GM18909 (cell line): ENCODE results near the gene SHANK3.
"Not testable (repeated sequence)": the region's sequence is repeated elsewhere in the genome, so short reads cannot be mapped to it uniquely, and the experiment has no call there.

Source experiments
- ATAC-seq: cut with Tn5 transposase; IDR thresholded peaks from one replicate; pipeline ENCODE4 v1.9.1; 2021; ENCODE audit warnings: mild to moderate bottlenecking; ENCODE audit not compliant: unreplicated experiment, poor library complexity

Gene SHANK3

DNA sequence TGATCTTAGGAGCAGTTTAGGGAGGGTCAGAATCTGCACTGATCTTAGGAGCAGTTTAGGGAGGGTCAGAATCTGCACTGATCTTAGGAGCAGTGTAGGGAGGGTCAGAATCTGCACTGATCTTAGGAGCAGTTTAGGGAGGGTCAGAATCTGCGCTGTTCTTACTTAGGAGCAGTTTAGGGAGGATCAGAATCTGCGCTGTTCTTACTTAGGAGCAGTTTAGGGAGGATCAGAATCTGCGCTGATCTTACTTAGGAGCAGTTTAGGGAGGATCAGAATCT is 28.9 kb upstream of the SHANK3 start:
- ATAC-seq = not testable (repeated sequence)

DNA sequence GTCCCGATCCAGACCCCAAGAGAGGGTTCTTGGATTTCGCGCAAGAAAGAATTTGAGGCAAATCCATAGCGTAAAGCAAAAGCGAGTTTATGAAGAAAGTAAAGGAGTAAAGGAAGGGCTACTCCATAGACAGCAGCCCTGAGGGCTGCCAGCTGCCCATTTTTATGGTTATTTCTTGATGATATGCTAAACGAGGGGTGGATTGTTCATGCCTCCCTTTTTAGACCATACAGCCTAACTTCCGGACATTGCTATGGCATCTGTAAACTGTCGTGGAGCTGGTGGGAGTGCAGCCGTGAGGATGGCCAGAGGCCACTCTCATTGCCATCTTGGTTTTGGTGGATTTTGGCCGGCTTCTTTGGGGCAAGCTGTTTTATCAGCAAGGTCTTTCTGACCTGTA is 19.4 kb upstream of the SHANK3 start:
- no peak for ATAC-seq

DNA sequence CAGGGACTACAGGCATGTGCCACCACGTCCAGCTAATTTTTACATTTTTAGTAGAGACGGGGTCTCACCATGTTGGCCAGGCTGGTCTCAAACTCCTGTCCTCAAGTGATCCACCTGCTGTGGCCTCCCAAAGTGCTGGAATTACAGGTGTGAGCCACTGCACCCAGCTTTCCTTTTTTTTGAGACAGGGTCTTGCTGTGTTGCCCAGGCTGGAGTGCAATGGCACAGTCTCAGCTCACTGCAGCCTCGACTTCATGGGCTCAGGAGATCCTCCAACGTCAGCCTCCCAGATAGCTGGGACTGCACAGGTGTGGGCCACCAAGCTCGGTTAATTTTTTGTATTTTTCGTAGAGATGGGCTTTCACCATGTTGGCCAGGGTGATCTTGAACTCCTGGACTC is 18.0 kb upstream of the SHANK3 start:
- not testable (repeated sequence) for ATAC-seq

DNA sequence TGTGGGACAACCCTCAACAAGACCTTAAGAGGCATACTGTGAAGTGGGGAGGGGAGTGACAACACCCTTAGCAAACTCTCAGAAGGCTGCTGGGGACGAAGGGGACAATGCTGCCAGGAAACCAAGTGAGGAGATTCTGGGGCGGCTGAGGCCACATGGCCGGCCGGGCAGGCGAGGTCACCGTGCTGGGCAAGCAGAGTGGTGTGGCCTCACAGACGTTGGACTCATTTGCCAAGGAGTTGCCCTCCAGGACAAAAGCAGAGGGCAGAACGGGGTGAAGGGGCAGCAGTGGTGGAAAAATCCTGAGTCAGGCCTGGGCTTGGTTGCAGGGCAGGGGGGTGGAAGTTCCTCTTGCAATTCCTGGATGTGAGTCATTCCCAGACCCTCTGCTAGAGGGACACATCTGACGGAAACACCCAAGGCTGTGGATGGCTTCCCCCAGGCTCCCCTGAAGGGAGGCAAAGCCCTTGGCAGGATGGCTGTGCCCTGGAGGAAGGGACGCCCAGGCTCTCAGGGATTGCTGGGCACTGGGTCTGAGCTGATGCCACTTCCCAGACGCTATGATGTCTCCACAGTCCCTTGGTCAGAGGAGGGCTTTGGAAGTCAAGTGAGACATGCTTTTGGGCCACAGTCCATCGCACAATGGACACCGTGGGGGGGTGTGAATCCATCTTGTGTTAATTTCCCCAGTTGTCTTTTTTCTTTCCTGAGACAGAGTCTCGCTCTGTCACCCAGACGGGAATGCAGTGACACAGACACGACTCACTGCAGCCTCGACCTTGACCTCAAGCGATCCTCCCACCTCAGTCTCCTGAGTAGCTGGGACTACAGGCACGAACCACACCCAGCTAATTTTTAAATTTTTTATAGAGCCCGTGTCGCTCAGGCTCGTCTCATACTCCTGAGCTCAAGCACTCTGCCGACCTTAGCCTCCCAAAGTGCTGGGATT is 16.2 kb upstream of the SHANK3 start:
- no peak for ATAC-seq

DNA sequence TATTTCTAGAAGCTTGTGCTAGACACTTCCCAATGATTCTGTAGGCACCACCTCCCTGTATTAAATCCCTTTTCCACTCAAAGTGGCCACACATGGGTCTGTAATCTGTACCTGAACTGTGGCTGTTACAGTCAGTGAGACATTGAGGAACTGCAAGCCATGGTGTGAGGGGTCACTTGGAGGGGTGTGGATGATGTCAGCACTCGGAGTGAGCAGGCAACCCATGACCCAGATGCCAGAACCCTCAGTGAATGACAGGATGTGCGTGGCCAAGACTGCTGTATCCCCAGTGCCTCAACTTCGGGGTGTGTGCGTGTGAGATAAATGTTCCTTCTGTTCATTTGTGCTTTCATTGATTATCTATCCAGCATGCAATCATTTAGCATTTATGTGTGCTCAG is 14.7 kb upstream of the SHANK3 start:
- ATAC-seq = no peak

DNA sequence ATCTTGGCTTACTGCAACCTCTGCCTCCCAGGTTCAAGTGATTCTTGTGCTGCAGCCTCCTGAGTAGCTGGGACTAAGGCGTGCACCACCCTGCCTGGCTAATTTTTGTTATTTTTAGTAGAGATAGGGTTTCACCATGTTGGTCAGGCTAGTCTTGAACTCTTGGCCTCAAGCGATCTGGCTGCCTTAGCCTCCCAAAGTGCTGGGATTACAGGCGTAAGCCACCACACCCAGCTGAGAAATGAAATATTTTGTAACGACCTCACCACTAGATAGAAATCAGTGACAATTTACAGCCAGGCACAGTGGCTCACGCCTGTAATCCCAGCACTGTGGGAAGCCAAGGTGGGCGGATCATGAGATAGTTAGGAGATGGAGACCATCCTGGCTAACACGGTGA is 12.9 kb upstream of the SHANK3 start:
- ATAC-seq = not testable (repeated sequence)

DNA sequence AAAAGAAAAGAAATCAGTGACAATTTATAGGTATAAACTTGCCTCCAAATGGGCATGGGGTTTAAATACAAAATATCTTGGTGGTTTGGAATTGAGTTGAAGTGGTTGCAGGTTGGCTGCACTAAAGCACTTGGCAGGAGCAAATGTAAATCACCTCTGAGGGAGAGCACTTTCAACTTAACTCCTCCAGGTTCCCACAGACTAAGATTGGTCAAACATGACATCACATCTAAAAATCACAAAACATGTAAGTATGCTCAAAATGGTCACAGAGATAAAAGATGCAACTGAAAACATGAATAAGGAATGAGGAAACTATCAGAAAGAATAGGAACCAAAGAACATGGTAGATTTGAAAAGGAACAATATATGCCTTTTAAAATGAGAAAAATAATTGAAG is 12.3 kb upstream of the SHANK3 start:
- ATAC-seq = no peak

DNA sequence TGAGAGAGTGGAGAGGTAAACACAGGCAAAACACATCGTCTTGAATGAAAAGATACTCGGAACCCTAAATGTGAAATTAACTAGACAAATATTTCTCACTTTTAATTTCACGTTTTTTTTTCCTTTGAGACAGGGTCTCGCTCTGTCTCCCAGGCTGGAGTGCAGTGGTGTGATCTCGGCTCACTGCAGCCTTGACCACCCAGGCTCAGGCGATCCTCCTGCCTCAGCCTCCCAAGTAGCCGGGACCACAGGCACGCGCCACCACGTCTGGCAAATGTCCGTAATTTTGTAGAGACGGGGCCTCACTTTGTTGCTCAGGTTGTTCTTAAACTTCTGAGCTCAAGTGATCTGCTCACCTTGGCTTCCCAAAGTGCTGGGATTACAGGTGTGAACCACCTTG is 7.4 kb upstream of the SHANK3 start:
- no peak for ATAC-seq

DNA sequence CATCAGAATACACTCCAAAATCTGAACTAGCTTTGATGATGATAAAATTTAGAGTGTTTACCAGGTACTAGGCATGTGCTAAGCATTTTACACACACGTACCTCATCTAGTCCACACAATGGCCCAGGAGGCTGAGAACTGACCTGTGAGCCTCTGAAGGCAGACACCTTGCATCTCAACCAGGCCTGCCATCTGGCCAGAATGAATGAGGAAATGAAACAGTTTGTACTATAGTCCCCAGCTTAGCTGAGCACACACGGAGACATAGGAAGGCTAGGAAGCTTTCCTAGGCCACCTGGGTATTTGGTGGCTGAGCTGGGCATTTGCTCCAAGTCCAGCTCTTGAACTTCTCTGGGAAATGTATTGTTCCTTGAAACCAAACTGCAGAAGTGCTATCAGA is 6.9 kb upstream of the SHANK3 start:
- no peak for ATAC-seq

DNA sequence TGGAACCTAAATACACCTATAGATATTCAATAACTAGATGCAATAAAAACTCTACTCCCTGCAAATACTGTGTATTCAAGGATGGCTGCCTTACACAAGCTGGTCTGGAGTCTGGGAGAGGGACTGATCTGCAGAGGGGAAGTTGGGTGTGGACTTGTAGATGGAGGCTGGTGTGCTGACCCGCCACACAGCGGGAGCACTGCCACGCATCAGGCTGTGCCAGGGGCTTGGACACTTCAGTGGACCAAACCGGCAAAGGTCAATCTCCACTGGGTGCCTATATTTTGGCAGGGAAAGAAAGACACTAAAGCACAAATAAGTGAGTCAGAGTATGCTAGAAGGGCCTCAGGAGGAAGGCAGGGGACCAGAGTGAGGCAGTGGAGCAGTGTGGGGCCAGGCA is 2.1 kb upstream of the SHANK3 start:
- no peak for ATAC-seq

DNA sequence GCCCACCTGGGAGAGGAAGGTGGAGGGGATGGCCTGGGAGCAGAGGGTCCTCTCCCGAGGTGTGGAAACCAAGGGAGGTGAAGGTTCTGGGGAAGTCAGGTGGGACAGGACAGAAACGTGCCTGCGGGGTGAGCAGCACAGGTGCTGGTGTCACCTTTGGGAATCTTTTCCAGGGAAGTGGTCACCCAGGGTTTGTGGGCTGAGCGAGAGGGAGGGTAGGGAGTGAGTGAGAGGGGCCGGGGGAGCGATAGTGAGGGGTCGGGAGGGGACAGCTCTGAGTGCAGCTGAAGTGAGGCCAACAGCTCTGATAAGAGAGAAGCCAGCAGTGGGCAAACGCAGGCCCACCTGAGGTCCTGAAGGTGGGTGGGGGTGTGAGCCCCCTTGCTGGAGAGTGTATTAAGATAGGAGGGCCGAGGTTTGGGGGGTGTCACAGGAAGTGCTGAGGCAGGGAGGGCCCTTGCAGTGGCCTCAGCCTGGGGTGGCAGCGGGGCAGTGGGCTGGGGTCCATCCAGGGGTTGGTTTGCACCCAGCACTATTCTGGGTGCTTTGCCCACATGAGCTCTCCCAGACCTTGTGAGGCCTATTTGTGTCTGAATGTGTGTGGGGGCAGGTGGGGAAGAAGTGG is 1.6 kb upstream of the SHANK3 start:
- ATAC-seq = no peak

DNA sequence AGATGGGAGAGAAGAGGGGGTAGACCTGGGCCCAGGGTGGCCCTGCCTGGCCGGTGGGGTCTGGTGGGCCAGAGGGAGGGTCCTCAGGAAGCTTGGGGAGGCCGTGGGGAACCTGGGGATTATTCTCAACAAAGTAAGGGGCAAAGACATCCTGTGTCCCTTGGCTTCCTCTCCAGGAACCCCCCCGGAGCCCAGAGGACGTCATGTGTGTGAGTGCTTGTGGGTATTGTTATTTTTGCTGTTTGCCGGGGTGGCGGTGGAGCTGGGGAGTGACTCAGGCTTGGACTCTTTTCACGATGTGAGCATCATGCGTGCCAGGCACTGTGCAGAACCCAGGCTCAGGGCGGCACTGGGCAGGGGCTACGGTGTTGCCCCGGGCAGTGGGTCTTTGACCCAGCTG is 982 bp upstream of the SHANK3 start:
- ATAC-seq = no peak

DNA sequence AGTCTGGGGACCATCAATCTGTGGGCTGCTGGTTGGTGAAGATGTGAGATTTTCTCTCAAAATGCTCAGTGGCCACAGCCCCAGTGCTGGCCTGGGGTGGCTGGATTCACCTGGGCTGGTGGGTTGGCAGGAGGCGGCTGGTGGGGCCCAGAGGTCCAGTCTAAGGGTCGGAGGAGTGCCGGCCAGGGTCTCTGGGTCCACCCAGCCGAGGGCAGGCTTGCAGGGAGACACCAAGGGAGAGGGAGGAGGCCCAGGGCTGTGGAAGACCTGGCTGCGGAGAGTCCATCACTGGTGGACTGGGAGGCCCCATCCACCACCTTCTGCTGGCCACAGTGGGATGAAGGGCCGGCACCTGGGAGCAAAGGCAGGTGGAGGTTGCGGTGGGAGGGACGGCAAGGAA is 582 bp upstream of the SHANK3 start:
- ATAC-seq = no peak

DNA sequence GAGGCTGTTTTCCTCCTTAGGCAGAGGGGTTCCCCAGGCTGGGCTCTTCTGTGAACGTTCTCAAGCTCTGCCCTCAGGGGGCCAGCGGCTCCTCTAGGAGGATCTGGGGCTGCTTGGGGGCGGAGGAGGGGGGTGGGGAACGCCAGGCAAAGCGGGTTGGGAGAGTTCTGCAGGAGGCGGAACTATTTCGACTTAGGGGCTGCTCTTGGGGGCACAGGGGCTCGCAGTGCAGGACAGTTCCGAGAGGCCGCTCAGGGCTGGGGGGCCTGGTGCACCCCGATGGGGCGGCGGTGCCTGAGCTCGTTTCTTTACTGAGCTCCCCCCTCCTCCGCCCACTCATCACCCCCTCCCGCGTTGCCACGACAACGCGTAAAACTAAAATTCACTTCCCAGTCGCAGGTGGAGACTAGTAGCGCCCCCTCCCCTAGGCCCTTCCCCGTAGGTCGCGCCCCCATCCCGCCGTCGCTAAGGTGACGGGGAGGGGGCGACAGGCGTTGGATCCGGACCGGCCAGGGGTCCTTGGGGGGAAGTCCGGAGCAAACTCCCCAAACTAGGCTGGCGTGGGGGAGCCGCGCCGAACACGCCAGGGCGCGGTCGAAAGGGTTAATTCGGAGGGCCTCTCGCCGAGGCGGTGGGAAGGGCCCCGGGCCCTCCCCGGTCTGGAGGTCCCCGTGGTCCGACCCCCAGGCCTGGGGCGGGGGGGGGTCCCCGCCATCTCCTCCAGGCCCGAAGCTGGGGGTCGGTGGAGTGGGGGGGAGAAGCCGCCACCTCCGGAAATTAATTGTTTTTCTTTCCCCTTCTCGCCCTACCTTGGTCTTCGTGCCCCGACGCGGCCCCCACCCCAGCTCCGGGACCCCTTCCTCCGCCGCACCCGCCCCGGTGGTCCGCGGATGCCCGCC is 857 bp downstream of the SHANK3 start:
- ATAC-seq = no peak

DNA sequence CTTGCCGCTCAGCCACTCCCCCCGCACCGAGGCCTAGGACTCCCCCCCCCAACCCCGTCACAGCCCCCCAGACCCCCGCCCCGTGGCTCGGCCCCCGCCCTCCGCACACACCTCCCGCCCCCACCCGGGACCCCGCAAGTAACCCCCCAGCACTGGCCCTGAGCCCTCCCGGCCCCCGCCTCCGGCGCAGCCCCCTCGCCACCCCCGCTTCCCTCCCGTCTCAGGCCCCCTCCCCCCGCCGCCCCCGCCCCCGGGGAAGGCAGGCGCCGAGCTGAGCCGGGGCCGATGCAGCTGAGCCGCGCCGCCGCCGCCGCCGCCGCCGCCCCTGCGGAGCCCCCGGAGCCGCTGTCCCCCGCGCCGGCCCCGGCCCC is 1.5 kb downstream of the SHANK3 start:
- ATAC-seq = no peak

DNA sequence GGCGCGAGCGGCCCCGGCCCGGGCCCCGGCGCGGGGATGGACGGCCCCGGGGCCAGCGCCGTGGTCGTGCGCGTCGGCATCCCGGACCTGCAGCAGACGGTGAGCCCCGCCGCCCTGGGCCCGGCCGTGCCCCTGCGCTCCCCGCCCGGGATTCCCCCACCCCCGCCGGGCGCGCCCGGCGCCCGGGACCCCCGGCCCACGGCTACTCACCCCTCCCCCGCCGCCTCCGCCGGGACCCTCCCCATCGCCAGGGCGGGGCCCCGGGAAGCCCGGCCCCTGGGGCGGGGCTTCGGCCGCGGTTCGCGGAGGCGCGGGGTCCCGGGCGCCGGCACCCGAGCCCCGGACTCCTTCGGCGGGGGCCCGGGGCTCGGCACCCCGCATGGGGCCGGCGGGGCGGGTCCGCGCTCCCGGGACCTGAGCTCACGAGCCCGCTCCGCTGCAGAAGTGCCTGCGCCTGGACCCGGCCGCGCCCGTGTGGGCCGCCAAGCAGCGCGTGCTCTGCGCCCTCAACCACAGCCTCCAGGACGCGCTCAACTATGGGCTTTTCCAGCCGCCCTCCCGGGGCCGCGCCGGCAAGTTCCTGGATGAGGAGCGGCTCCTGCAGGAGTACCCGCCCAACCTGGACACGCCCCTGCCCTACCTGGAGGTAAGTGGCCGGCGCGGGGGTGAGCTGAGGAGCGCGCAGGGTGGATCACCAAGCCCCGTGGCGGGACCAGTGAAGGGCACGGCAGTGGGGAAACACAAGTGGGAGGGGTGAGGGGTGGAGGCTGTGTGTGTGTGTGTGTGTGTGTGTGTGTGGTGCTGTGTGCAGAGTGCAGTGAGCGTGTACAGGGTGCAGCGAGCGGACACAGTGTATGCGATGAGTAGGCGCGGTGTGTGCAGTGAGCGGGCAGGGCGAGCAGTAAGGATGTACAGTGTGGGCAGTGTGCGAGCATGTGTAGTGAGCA is 2.3 kb downstream of the SHANK3 start:
- ATAC-seq = no peak

DNA sequence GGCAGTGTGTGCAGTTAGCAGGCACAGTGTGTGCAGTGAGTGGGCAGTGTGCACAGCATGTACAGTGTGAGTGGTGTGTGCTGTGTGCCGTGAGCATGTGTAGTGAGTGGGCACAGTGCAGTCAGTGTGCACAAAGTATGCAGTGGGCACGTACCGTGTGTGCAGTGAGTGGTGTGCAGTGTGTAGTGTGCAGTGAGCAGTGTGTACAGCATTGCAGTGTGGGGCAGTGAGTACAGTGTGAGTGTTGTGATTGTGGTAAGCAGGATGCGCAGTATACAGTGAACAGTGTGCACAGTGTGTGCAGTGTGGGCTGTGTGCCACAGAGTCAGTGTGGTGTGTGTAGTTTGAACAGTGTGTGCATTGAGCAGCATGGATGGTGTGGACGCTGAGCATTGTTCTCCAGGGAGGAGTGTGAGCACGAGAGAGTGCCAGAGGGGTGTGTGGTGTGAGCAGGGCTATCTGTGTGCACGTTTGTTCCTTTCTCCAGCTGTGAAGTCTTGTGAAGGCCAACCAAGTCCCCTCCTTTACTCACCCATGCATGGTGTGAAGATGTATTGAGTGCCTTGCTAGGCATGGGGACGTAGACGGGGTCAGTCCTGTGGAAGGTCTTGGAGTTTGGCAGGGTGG is 3.0 kb downstream of the SHANK3 start:
- no peak for ATAC-seq

DNA sequence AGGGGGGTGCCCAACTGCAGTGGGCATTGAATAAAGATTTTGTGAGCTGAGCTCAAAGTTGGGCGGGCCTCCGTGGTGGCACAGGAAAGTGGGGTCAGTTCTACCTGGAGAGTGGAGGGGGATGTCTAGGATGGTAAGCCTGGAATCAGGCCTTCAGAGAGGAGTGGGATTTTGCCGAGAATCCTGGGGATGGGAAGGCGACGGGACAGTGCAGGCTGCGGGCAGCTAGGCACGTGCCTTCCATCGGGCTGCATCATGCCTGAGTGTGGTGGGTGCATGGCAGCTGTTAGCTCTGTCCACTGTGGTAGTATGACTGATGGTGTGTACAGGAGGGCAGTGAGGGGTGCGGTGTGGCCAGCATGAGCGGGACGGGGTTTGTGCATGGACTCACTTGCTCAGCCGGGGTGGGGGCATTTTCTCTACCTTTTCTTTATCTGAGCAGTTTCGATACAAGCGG is 3.6 kb downstream of the SHANK3 start:
- ATAC-seq = no peak

DNA sequence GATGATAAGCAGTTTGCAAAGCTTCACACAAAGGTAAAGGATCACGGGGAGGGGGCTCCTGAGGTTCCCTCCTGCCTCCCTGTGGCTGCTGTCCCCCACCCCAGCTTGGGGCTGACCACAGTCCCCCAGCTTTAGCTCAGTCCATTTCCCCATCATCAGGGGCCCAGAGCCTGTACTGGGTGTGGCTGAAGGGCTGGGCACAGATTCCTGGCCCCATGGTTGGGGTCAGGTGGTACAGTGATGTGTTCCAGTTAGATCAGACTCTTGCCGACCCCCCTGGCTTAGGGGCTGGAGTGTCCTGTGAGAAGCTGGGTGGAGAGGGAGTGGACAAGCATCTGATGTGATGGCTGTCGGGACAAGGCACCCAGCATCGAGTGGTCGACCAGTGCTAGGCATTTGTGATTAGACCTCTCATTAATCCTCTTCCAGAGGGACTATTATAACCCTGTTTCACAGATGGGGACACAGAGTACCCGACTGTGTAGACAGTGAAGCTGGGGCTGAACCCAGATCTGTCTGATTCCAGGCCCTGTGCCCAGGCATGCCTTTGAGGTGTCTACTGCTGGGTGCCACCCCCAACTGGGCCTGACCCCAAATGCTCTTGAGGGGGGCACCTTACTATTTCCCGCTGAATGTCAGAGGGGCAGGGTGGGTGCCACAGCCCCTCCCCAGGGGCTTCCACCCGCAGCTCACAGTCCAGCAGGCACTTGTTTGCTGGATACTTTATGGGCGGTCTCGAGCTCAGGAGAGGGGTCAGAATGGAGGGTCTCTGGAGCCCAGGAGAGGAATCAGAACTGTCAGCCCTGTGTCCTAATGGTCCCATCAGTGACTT is 4.3 kb downstream of the SHANK3 start:
- no peak for ATAC-seq
